Endothelial cell of umbilical vein (primary cell): ENCODE measurements around the gene TEDC2.

Experiments used
- EZH2 ChIP-seq: IDR thresholded peaks from 2 replicates; pipeline ENCODE4 v1.6.1; 2012; ENCODE audit warnings: borderline replicate concordance, low read depth, mild to moderate bottlenecking, moderate library complexity, low read length, inconsistent platforms; ENCODE audit not compliant: severe bottlenecking
- POLR2A ChIP-seq: IDR thresholded peaks from 2 replicates; pipeline ENCODE4 v1.6.1; 2012; ENCODE audit warnings: low read depth, mild to moderate bottlenecking, control low read depth, low read length
- POLR2AphosphoS5 ChIP-seq: IDR thresholded peaks from 2 replicates; pipeline ENCODE4 v1.6.1; 2012; ENCODE audit warnings: low read depth, mild to moderate bottlenecking, control low read depth, low read length, moderate library complexity; ENCODE audit not compliant: insufficient read depth
- TF ChIP-seq, protein P1 (sequence below), 2 donors: IDR thresholded peaks; 1 replicate in 1 of 2; 2 replicates in 1 of 2; pipeline ENCODE4 v1.5.1; 2011; ENCODE audit warnings: low read length in 2 of 2, mild to moderate bottlenecking in 2 of 2, moderate library complexity in 2 of 2, control low read depth in 1 of 2, inconsistent platforms in 1 of 2, low read depth in 1 of 2; ENCODE audit not compliant: insufficient read depth in 1 of 2; ENCODE audit errors: extremely low read depth in 1 of 2

GRCh38 chr16:2478279-2478678, 18.4 kb downstream of the TEDC2 start:
- TF ChIP-seq EZH2 (no peak), POLR2AphosphoS5 (no peak), POLR2A (no peak)
- TF ChIP-seq, protein P1, sequence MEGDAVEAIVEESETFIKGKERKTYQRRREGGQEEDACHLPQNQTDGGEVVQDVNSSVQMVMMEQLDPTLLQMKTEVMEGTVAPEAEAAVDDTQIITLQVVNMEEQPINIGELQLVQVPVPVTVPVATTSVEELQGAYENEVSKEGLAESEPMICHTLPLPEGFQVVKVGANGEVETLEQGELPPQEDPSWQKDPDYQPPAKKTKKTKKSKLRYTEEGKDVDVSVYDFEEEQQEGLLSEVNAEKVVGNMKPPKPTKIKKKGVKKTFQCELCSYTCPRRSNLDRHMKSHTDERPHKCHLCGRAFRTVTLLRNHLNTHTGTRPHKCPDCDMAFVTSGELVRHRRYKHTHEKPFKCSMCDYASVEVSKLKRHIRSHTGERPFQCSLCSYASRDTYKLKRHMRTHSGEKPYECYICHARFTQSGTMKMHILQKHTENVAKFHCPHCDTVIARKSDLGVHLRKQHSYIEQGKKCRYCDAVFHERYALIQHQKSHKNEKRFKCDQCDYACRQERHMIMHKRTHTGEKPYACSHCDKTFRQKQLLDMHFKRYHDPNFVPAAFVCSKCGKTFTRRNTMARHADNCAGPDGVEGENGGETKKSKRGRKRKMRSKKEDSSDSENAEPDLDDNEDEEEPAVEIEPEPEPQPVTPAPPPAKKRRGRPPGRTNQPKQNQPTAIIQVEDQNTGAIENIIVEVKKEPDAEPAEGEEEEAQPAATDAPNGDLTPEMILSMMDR (IDR thresholded peaks at IDR 0.05; ENCODE audit: extremely low read depth in 1 of 2, insufficient read depth in 1 of 2, low read depth in 1 of 2, low read length in 2 of 2): no peak
